Right hindlimb (tissue), 1 donor: ENCODE results near the gene C10orf105.

Source experiments
- DNase-seq: peaks from one replicate; pipeline ENCODE4 v3.0.0-alpha.2; 2018

Gene C10orf105

DNA sequence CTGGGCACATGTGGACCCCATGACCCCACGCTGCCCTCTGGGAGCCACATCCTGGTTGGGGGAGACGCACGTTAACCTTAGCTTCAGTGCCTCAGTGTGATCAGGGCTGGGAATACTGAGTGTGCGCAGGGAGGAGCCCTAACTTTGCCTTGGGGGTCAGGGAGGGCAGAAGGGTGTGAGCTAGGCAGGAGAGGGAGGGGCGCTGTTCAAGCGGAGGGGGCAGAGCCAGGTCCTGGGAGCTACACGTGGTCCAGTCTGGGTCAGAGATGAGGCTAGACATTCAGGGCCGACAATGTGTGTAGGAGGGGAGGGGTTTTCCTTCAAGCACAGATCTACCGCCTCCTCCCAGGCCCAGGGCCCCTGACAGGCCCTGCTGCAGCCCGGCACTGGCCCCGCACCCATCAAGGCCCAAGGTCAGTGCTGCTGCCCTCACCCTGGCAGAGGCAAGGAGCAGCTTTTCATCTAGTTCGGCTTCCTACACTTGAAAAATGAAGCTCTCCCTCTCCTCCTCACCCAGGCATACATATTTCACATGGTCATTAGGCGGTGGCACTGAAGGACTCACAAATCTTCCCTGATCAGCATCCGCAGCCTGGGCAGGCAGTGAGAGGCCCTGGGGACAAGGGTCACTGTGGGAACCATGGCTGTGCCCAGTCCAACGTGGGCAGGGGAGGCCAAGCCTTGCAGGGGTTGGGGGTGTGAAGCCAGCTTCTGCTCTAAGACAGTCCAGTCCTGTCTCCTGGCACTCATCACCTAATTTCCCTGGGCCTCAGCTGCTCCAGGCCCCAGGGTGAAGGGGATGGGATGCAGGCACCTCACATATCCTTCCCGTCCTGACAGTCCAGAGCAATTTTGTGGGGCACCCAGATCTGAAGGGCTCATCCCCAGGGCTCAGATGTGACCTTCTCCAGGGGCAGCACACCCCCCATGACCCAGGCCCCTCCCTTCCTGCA is 47.3 kb downstream of the C10orf105 start:
- no peak for DNase-seq

GRCh38 chr10:71667387-71667752 is 52.2 kb downstream of the C10orf105 start:
- DNase-seq: no peak

DNA sequence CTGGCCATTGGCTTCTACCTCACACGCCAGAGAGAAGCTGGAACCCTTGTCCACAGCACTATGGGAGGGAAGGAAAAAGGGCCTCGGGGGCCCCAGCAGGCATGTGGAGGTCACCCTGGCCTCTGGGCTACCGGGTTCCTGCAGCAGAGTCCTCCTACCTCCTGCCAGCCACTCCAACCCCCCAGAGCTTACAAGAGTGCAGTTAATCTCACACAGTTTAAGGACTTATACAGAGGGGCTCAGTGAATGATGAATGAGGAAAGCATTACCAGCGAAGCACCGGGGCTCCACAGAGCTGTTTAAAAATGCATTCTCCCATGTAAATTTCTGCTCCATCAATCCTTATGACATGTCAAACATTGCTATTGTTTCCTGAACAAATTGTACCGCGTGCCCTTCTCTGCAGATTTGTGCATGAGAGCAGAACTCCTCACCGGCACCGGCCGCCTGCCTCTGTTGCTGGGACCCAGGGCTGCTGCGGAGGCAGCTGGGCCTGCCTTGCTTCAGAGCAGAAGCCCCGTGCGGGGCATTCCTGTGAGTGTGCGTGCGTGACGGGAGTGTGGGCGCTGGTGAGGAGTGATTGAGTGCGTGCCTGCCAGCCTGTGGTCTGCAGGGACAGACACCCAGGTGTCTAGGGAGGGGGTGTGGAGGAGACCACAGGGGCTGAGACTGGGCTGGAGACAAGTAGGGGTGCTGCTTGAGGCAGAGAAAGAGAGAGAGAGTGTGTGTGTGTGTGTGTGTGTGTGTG is 52.8 kb downstream of the C10orf105 start:
- DNase-seq: no peak

DNA sequence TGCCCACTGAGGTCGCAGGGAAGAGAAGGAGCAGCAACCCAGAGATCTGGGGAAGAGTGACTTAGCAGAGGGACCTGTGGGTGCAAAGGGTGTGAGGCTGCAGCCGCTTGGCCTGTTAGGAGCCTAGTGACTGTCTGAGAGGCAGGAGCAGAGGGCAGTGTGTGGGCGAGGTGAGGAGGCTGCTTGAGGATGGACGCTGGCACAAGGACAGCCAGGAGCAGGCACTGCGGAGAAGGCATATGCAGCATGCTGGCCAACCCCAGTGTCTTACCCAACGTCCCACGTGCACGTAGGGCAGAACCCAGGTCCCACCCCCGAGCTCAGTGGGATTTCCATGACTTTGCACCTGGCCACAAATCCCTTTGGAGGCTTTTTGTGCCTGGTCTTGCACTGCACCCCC is 54.1 kb downstream of the C10orf105 start:
- no peak for DNase-seq

- DNase-seq: no peak
Observed at GRCh38 chr10:71664585-71664984, 55.0 kb downstream of the C10orf105 start.

DNA sequence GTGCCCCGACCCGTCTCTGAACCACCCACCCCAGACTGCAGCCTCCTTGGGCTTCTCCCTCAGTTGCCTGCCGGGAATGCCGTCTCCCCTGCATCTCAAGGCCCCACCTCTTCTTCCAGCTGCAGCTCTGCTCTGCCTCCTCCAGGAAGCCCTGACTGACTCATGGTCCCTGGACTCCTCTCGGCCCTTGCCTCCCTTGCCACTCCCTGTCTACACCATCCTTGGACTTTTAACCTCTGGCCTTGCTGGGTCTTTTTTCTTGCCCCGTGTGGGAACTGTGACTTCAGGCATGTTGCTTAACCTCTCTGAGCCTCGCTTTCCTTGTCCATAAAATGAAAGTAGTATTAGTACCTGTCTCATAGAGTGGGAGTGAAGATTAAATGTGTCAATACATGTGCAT is 56.3 kb downstream of the C10orf105 start:
- no peak for DNase-seq

GRCh38 chr10:71661779-71662336 is 57.7 kb downstream of the C10orf105 start:
- DNase-seq: no peak
